Thoracic aorta (tissue), 2 donors: ENCODE data around the gene GPR31. TPM values are rescaled to one million over a fixed set of nuclear protein-coding genes. Genes with fewer than 3 reads are reported as not detected.

Experiments used
- ATAC-seq: fragments of 150-250 bp; one replicate; pipeline ENCODE4 v1.8.0; 2017; ENCODE audit warnings: low read depth; ENCODE audit not compliant: insufficient number of reproducible peaks, low FRiP score
- DNase-seq: peaks from one replicate; pipeline ENCODE4 v3.0.0-alpha.2; 2020; ENCODE audit warnings: low spot score
- H3K27ac ChIP-seq, 2 donors: fragments of 200-600 bp; sonication (generic); 1 replicate in 1 of 2; 2 replicates in 1 of 2; pipeline ENCODE4 v1.5.1; 2016; ENCODE audit warnings: mild to moderate bottlenecking in 2 of 2, moderate library complexity in 2 of 2
- H3K27me3 ChIP-seq: fragments of 200-600 bp; sonication (generic); replicated peaks from 2 replicates; pipeline ENCODE4 v1.6.0; 2016; ENCODE audit warnings: mild to moderate bottlenecking; ENCODE audit not compliant: insufficient read depth
- H3K36me3 ChIP-seq: fragments of 200-600 bp; sonication (generic); one replicate; pipeline ENCODE4 v1.5.1; 2016
- H3K4me1 ChIP-seq, 2 donors: fragments of 200-600 bp; sonication (generic); 1 replicate in 1 of 2; 2 replicates in 1 of 2; pipeline versions ENCODE4 v1.5.1 to v1.6.0; 2016; ENCODE audit warnings: low read depth in 2 of 2, mild to moderate bottlenecking in 1 of 2; ENCODE audit not compliant: control insufficient read depth in 1 of 2
- H3K4me3 ChIP-seq: fragments of 200-600 bp; sonication (generic); 2 replicates; pipeline ENCODE4 v1.5.1; 2016; ENCODE audit warnings: mild to moderate bottlenecking
- H3K9me3 ChIP-seq: fragments of 200-600 bp; sonication (generic); 2 replicates; pipeline ENCODE4 v1.5.1; 2016
- CTCF ChIP-seq: fragments of 200-600 bp; sonication (generic); IDR thresholded peaks from one replicate; pipeline ENCODE4 v1.5.1; 2019; ENCODE audit warnings: antibody characterized with exemption
- total RNA-seq, 2 donors: library from RNA; depleted of rRNA; stranded (reverse); fragments of >200 nt; gene quantifications; one replicate each; pipeline versions ENCODE4 v1.1.0 to v1.2.3, GENCODE V29; 2016

GPR31 gene
- total RNA-seq, 2 donors from 2014 or later, result not detected

GRCh38 chr6:167134448-167135328 is 23.1 kb downstream of the GPR31 start:
- H3K36me3 ChIP-seq, result no peaks in the 10 kb centered on the region
- DNase-seq, result no peak
- no peaks in the 10 kb centered on the region for H3K4me1 ChIP-seq
- no peak overlapping the region for H3K27ac ChIP-seq
- ATAC-seq, result no peak
- H3K4me3 ChIP-seq, result no peak overlapping the region
- no peak for TF ChIP-seq CTCF
- no peaks in the 10 kb centered on the region for H3K27me3 ChIP-seq
- H3K9me3 ChIP-seq, result no peaks in the 10 kb centered on the region

GRCh38 chr6:167130712-167131684 is 26.8 kb downstream of the GPR31 start:
- H3K36me3 ChIP-seq, result no peaks in the 10 kb centered on the region
- TF ChIP-seq CTCF, result no peak
- H3K27ac ChIP-seq, result no peak overlapping the region
- no peaks in the 10 kb centered on the region for H3K27me3 ChIP-seq
- no peaks in the 10 kb centered on the region for H3K4me1 ChIP-seq
- no peak for ATAC-seq
- H3K4me3 ChIP-seq, result no peak overlapping the region
- DNase-seq, result no peak
- no peaks in the 10 kb centered on the region for H3K9me3 ChIP-seq

- H3K9me3 ChIP-seq, result no peaks in the 10 kb centered on the region
- H3K27ac ChIP-seq, result no peak overlapping the region
- H3K4me3 ChIP-seq, result no peak overlapping the region
- DNase-seq (no peak), ATAC-seq (no peak)
- no peaks in the 10 kb centered on the region for H3K36me3 ChIP-seq
- H3K4me1 ChIP-seq, result no peaks in the 10 kb centered on the region
- no peaks in the 10 kb centered on the region for H3K27me3 ChIP-seq
- no peak for TF ChIP-seq CTCF
These were observed 27.6 kb downstream of the GPR31 start for GRCh38 chr6:167130008-167130677.

- ATAC-seq (no peak), DNase-seq (no peak)
- Histone ChIP-seq H3K4me3 (no peak overlapping the region), H3K36me3 (no peaks in the 10 kb centered on the region), H3K9me3 (no peaks in the 10 kb centered on the region), H3K4me1 (no peaks in the 10 kb centered on the region), H3K27me3 (no peaks in the 10 kb centered on the region), H3K27ac (no peak overlapping the region)
- TF ChIP-seq CTCF, result no peak
These were observed 28.2 kb downstream of the GPR31 start for GRCh38 chr6:167129562-167129961.
